K562 (cell line): Measurements from ENCODE around the gene LRRC59. TPM values are rescaled to one million over a fixed set of nuclear protein-coding genes. Genes with fewer than 3 reads are reported as not detected.

Experiments
- ARID3A ChIP-seq: IDR thresholded peaks from 2 replicates; pipeline ENCODE4 v1.6.1; 2012; ENCODE audit warnings: low read depth, low read length, improper control_type of control experiment, borderline replicate concordance
- CHD7 ChIP-seq: fragments of 200-600 bp; sonication (generic); IDR thresholded peaks from one replicate; pipeline ENCODE4 v1.6.1; 2012; ENCODE audit warnings: mild to moderate bottlenecking, low read depth, low read length, inconsistent platforms
- GABPA ChIP-seq: fragments of 200-800 bp; sonication (Bioruptor generic); conservative IDR thresholded peaks from 2 replicates; pipeline ENCODE4 v1.6.1; 2016; ENCODE audit warnings: low read depth, missing genetic modification characterization, missing compliant biosample characterization
- NFYB ChIP-seq: IDR thresholded peaks from 2 replicates; pipeline ENCODE4 v1.6.1; 2011; ENCODE audit warnings: mild to moderate bottlenecking, moderate library complexity; ENCODE audit not compliant: insufficient read length; ENCODE audit errors: extremely low read depth
- NR1H2 ChIP-seq: sonication (generic); formaldehyde crosslinking; IDR thresholded peaks from 2 replicates; pipeline ENCODE4 v1.4.0; 2020; ENCODE audit warnings: mild to moderate bottlenecking, missing genetic modification reagents
- RBM15 ChIP-seq: fragments of 200-400 bp; formaldehyde crosslinking; IDR thresholded peaks from 2 replicates; pipeline ENCODE4 v1.6.1; 2018; ENCODE audit warnings: mild to moderate bottlenecking, low read length, moderate library complexity; ENCODE audit not compliant: insufficient read depth
- RFX7 ChIP-seq: fragments of 250-450 bp; sonication (Bioruptor Pico); IDR thresholded peaks from 2 replicates; pipeline ENCODE4 v1.5.1; 2021; ENCODE audit warnings: mild to moderate bottlenecking
- WHSC1 ChIP-seq: IDR thresholded peaks from one replicate; pipeline ENCODE4 v1.6.1; 2012; ENCODE audit warnings: low read length, control low read depth, inconsistent platforms
- ZNF3 ChIP-seq: fragments of 250-450 bp; sonication (Bioruptor Pico); IDR thresholded peaks from 2 replicates; pipeline ENCODE4 v1.5.0; 2021; ENCODE audit warnings: mild to moderate bottlenecking, moderate library complexity
- ZNF717 ChIP-seq: fragments of 250-450 bp; sonication (Bioruptor Pico); IDR thresholded peaks from 2 replicates; pipeline ENCODE4 v1.5.0; 2021
- ZNF76 ChIP-seq: fragments of 250-450 bp; sonication (Bioruptor Pico); IDR thresholded peaks from 2 replicates; pipeline ENCODE4 v1.4.0; 2020; ENCODE audit warnings: mild to moderate bottlenecking, moderate library complexity, borderline replicate concordance
- polyA plus RNA-seq, 8 experiments: library from polyadenylated mRNA; depleted of rRNA in 4 of 8; stranded (reverse) in 5 of 8; unstranded in 3 of 8; fragments of >200 nt; fragmentation: Nextera tagmentation in 2 of 8; fragmentation: Illumina TruSeq in 1 of 8; extraction: Ambion mirVana in 2 of 8; extraction: Trizol in 1 of 8; gene quantifications; 2 replicates each; pipeline versions ENCODE4 v1.2.1 to v1.2.3, GENCODE V29; 2011 to 2014; ENCODE audit warnings: inconsistent platforms in 1 of 8, missing spikeins in 1 of 8
- total RNA-seq, 7 experiments: library from RNA; depleted of rRNA in 6 of 7; stranded (reverse); fragments of >200 nt in 6 of 7; fragmentation: Illumina TruSeq in 2 of 7; extraction: Trizol in 2 of 7; gene quantifications; 2 replicates each; pipeline versions ENCODE4 v1.2.1 to v1.2.3, GENCODE V29; 2011 to 2021; ENCODE audit warnings: low replicate concordance in 1 of 7
- TF ChIP-seq, protein P1 (sequence below): fragments of 250-450 bp; sonication (Bioruptor Pico); IDR thresholded peaks from 2 replicates; pipeline ENCODE4 v1.4.0; 2020; ENCODE audit warnings: mild to moderate bottlenecking

LRRC59 gene
- total and polyA plus RNA-seq, 9 of the 15 experiments (the other 6 are each of a cell fraction or from before 2014, with no cell fraction given), result 27.8 to 244 (median 154) TPM

DNA sequence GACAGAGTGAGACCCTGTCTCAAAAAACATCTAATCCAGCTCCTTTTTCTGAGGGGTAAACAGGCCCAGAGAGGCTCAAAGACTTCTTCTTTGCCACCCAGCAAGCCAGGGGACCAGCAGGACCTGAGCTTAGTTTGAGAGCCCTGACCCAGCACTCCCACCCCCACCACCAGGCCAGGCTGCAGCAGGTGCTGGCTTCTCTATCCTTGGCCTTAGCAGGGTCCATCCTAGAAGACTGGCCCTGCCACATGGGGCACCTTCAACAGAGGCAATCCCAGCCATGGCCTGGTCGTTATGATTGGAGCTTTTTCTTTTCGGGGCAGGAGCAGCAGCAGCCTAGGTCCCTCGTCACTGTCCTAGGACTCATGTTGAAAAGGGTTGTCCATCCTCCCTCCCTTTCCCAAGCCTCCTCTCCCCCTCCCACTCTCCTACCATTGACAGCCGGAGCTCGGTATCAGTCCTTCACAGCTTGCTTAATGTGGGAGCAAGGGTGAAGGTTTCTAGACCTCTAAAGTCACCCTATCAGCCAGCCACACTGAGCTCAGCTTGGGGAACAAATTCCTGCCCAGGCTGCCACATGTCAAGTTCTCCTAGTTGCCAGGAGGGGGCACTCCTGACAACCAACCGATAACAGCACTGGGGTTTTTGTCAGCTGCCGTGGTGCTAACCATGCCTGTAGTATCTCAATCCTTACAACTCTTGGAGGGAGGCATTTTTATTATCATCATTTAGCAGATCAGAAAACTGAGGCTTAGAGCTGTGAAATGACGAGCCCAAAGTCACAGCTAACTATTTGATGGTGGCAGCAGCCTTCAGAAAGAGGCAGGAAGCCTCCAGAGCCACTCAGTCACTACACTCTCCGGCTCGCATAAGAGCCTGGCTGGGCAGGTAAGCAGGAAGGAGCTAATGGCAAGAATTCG, 35.5 kb downstream of the LRRC59 start (continued):
- TF ChIP-seq CHD7, result no peak
- no peak for TF ChIP-seq RFX7 (CRISPR knock-in tag)
- TF ChIP-seq ZNF717, result no peak
- 0 out of 2 replicates have a peak, but pooled peaks have one; percentile 21 for TF ChIP-seq ARID3A
- no peak for TF ChIP-seq NR1H2 (CRISPR knock-in tag)
- TF ChIP-seq, protein P1, sequence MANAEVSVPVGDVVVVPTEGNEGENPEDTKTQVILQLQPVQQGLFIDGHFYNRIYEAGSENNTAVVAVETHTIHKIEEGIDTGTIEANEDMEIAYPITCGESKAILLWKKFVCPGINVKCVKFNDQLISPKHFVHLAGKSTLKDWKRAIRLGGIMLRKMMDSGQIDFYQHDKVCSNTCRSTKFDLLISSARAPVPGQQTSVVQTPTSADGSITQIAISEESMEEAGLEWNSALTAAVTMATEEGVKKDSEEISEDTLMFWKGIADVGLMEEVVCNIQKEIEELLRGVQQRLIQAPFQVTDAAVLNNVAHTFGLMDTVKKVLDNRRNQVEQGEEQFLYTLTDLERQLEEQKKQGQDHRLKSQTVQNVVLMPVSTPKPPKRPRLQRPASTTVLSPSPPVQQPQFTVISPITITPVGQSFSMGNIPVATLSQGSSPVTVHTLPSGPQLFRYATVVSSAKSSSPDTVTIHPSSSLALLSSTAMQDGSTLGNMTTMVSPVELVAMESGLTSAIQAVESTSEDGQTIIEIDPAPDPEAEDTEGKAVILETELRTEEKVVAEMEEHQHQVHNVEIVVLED, result no peak
- TF ChIP-seq WHSC1, result no peak
- TF ChIP-seq ZNF76 (CRISPR knock-in tag), result no peak
- no peak for TF ChIP-seq NFYB
- TF ChIP-seq RBM15, result no peak
- no peak for TF ChIP-seq GABPA (tag)
- TF ChIP-seq ZNF3, result no peak
